GM12878 (cell line): Measurements from ENCODE around the gene TBPL2. TPM values are rescaled to one million over a fixed set of nuclear protein-coding genes. Genes with fewer than 3 reads are reported as not detected.

Source experiments
- ATAC-seq: fragments of 200-7000 bp; cut with Tn5 transposase; 3 replicates; pipeline ENCODE4 v1.9.1; 2020; ENCODE audit warnings: mild to moderate bottlenecking, moderate library complexity
- BruUV-seq: library from RNA; stranded (reverse); fragments of 400-500 nt; replicated peaks from 2 replicates; lab custom pipeline; 2021; lab: Mats Ljungman, UMichigan
- CTCF ChIA-PET: fragments of 300-600 bp; sonication (Branson Sonifier 250); formaldehyde crosslinking; extraction: SDS; loops from one replicate; lab custom pipeline; 2021; ENCODE audit warnings: inconsistent platforms; lab: Yijun Ruan, JAX
- POLR2A ChIA-PET: fragments of 350-600 bp; formaldehyde crosslinking; extraction: SDS; loops from one replicate; lab custom pipeline; 2021; ENCODE audit warnings: inconsistent platforms; lab: Charles Lee
- RAD21 ChIA-PET: fragments of 300-600 bp; sonication (Branson Sonifier 250); formaldehyde crosslinking; loops from one replicate; lab custom pipeline; 2023; ENCODE audit warnings: antibody characterized with exemption; ENCODE audit not compliant: unreplicated experiment; lab: Charles Lee
- SMC1A ChIA-PET: fragments of 300-600 bp; sonication (Branson Sonifier 250); formaldehyde crosslinking; loops from one replicate; lab custom pipeline; 2023; ENCODE audit not compliant: unreplicated experiment, uncharacterized antibody; lab: Charles Lee
- DNase-seq: peaks from one replicate; pipeline ENCODE4 v3.0.0-alpha.2; 2011; ENCODE audit warnings: low read depth, low spot score
- FAIRE-seq: peaks from 3 replicates; lab custom pipeline; 2011; peaks lifted over from hg19 to GRCh38; lab: Jason Lieb, UNC
- H2AFZ ChIP-seq: 2 replicates; pipeline ENCODE4 v1.6.0; 2011; ENCODE audit warnings: low read depth, low read length, control low read depth; ENCODE audit not compliant: control insufficient read depth
- H3K27ac ChIP-seq: 2 replicates; pipeline ENCODE4 v1.5.1; 2011; ENCODE audit warnings: control low read depth; ENCODE audit not compliant: control insufficient read depth, insufficient read depth
- H3K27me3 ChIP-seq, 2 experiments: replicated peaks in 1 of 2; 2 replicates each; pipeline versions ENCODE4 v1.6.0 to v1.6.1; 2011; ENCODE audit warnings: low read length in 1 of 2; ENCODE audit not compliant: control insufficient read depth in 2 of 2, insufficient read depth in 2 of 2
- H3K36me3 ChIP-seq, 2 experiments: 2 replicates each; pipeline ENCODE4 v1.5.1; 2011; ENCODE audit warnings: low read length in 1 of 2; ENCODE audit not compliant: control insufficient read depth in 2 of 2, insufficient read depth in 2 of 2
- H3K4me1 ChIP-seq: 2 replicates; pipeline ENCODE4 v1.6.1; 2011; ENCODE audit warnings: mild to moderate bottlenecking, low read length, moderate library complexity, mixed read lengths; ENCODE audit not compliant: control insufficient read depth, insufficient read depth
- H3K4me2 ChIP-seq: 2 replicates; pipeline ENCODE4 v1.6.0; 2011; ENCODE audit warnings: control low read depth; ENCODE audit not compliant: control insufficient read depth, insufficient read depth
- H3K4me3 ChIP-seq: fragments of 200-600 bp; sonication (generic); 2 replicates; pipeline ENCODE4 v1.5.1; 2016
- H3K79me2 ChIP-seq: 2 replicates; pipeline ENCODE4 v1.6.0; 2011; ENCODE audit warnings: low read length; ENCODE audit not compliant: control insufficient read depth, insufficient read depth
- H3K9ac ChIP-seq: 2 replicates; pipeline ENCODE4 v1.8.0; 2011; ENCODE audit warnings: low read length, control low read depth, mixed read lengths; ENCODE audit not compliant: control insufficient read depth, insufficient read depth
- H3K9me3 ChIP-seq: replicated peaks from 3 replicates; pipeline ENCODE4 v1.5.1; 2011; ENCODE audit warnings: mild to moderate bottlenecking, low read length; ENCODE audit not compliant: control insufficient read depth, insufficient read depth
- H4K20me1 ChIP-seq: 2 replicates; pipeline ENCODE4 v1.6.0; 2011; ENCODE audit not compliant: control insufficient read depth, insufficient read depth
- HDAC2 ChIP-seq: fragments of 200-600 bp; sonication (generic); IDR thresholded peaks from 2 replicates; pipeline ENCODE4 v1.6.1; 2017
- MTA2 ChIP-seq: fragments of 450-650 bp; IDR thresholded peaks from 2 replicates; pipeline ENCODE4 v1.6.1; 2016; ENCODE audit warnings: low read depth, mild to moderate bottlenecking, moderate library complexity
- NFYB ChIP-seq: IDR thresholded peaks from 2 replicates; pipeline ENCODE4 v1.6.1; 2011; ENCODE audit warnings: low read depth, mild to moderate bottlenecking, low read length, improper control_type of control experiment, moderate library complexity; ENCODE audit not compliant: insufficient read depth
- PKNOX1 ChIP-seq: fragments of 450-650 bp; IDR thresholded peaks from 2 replicates; pipeline ENCODE4 v1.6.1; 2016; ENCODE audit warnings: mild to moderate bottlenecking
- SPI1 ChIP-seq: IDR thresholded peaks from 2 replicates; pipeline ENCODE4 v1.6.1; 2011; ENCODE audit warnings: low read depth, mild to moderate bottlenecking, low read length, moderate library complexity, borderline replicate concordance; ENCODE audit not compliant: insufficient read depth
- WGBS: methylation state at CpG from one replicate; pipeline ENCODE4 v1.1.6; 2016; ENCODE audit warnings: low lambda C conversion rate; ENCODE audit not compliant: insufficient replicate concordance, insufficient coverage; ENCODE audit errors: missing lambda C conversion rate; 5-methylcytosine and 5-hydroxymethylcytosine counted together
- in situ Hi-C: fragments of 300-500 bp; cut with MboI; formaldehyde crosslinking; loops from 9 replicates; pipeline ENCODE4 v1.14.3; 2018; ENCODE audit warnings: mixed read lengths
- intact Hi-C: fragments of 100-400 bp; cut with micrococcal nuclease; formaldehyde crosslinking; loops from one replicate; pipeline ENCODE4 v1.14.2; 2022; ENCODE audit not compliant: unreplicated experiment
- polyA plus RNA-seq, 11 experiments: library from polyadenylated mRNA; depleted of rRNA in 4 of 11; unstranded in 6 of 11; stranded (reverse) in 5 of 11; fragments of >200 nt; fragmentation: Nextera tagmentation in 4 of 11; fragmentation: Illumina TruSeq in 1 of 11; extraction: Ambion mirVana in 4 of 11; extraction: Trizol in 1 of 11; gene quantifications; 1 replicate in 1 of 11; 2 replicates in 10 of 11; pipeline versions ENCODE4 v1.2.1 to v1.2.3, GENCODE V29; 2011 to 2016; ENCODE audit warnings: inconsistent platforms in 2 of 11, missing spikeins in 2 of 11, low read depth in 1 of 11
- total RNA-seq, 4 experiments: library from RNA; depleted of rRNA in 3 of 4; stranded (reverse); fragments of >200 nt in 3 of 4; fragmentation: Illumina TruSeq in 1 of 4; extraction: Trizol in 1 of 4; gene quantifications; 2 replicates each; pipeline versions ENCODE4 v1.2.1 to v1.2.3, GENCODE V29; 2013 to 2021

Gene TBPL2
- total and polyA plus RNA-seq, 10 of the 15 experiments (the other 5 are each of a cell fraction or from before 2014, with no cell fraction given), result 0.41 TPM; not detected in 9

GRCh38 chr14:55434805-55435174 lies 5.6 kb downstream of the TBPL2 start:
- H3K36me3 ChIP-seq, result no peaks in the 10 kb centered on the region
- TF ChIP-seq HDAC2, result no peak
- FAIRE-seq (no peak), DNase-seq (no peak), ATAC-seq (no peak)
- no peaks in the 10 kb centered on the region for H3K9me3 ChIP-seq
- intact Hi-C loops (no loop called here), in situ Hi-C loops (loop anchor here (5.0 kb wide), 1 partner anchor 908 kb away; no protein-coding TSS in a partner anchor)
- peaks cover 3% of the 10 kb centered on the region; the same call in 1 of the 2 replicates for H3K4me1 ChIP-seq
- H3K4me3 ChIP-seq, result no peak overlapping the region
- BruUV-seq, result no TSS peak
- no peaks in the 10 kb centered on the region for H4K20me1 ChIP-seq
- RAD21 ChIA-PET, result interaction anchor here (0.6 to 1.1 kb wide), 3 partner anchors 34 to 164 kb away, joined by 3 read pairs; partner anchors contain the start of gene FBXO34
- H3K79me2 ChIP-seq, result no peaks in the 10 kb centered on the region
- POLR2A ChIA-PET, result no interaction called here
- 17% methylated on average over 3 of the region's 3 CpGs for WGBS
- no peak overlapping the region for H2AFZ ChIP-seq
- CTCF ChIA-PET, result interaction anchor here (0.7 to 2.0 kb wide), 9 partner anchors 9 to 1040 kb away, joined by 3 to 8 read pairs (median 4); no protein-coding TSS in a partner anchor
- H3K9ac ChIP-seq, result no peak overlapping the region
- no peaks in the 10 kb centered on the region for H3K27me3 ChIP-seq
- H3K4me2 ChIP-seq, result no peak overlapping the region
- H3K27ac ChIP-seq, result no peak overlapping the region
- SMC1A ChIA-PET, result interaction anchor here (0.7 to 2.1 kb wide), 6 partner anchors 9 to 1040 kb away, joined by 3 to 5 read pairs (median 3); no protein-coding TSS in a partner anchor

- no peaks in the 10 kb centered on the region for H4K20me1 ChIP-seq
- POLR2A ChIA-PET, result no interaction called here
- no peaks in the 10 kb centered on the region for H3K79me2 ChIP-seq
- DNase-seq (no peak), ATAC-seq (peak; percentile 15), FAIRE-seq (no peak)
- intact Hi-C loops (no loop called here), in situ Hi-C loops (no loop called here)
- H3K4me2 ChIP-seq, result no peak overlapping the region
- no peaks in the 10 kb centered on the region for H3K9me3 ChIP-seq
- CTCF ChIA-PET, result interaction anchor here (0.7 to 2.0 kb wide), 9 partner anchors 10 to 1040 kb away, joined by 3 to 8 read pairs (median 5); no protein-coding TSS in a partner anchor
- H3K27me3 ChIP-seq, result no peaks in the 10 kb centered on the region
- 27% methylated on average over 6 of the region's 6 CpGs for WGBS
- BruUV-seq, result no TSS peak
- RAD21 ChIA-PET, result interaction anchor here (0.6 to 1.5 kb wide), 4 partner anchors 35 to 1041 kb away, joined by 3 to 4 read pairs (median 3); partner anchors contain the start of gene FBXO34
- no peak overlapping the region for H2AFZ ChIP-seq
- no peaks in the 10 kb centered on the region for H3K36me3 ChIP-seq
- peaks cover 3% of the 10 kb centered on the region; the same call in 1 of the 2 replicates for H3K4me1 ChIP-seq
- SMC1A ChIA-PET, result interaction anchor here (0.7 to 2.1 kb wide), 5 partner anchors 10 to 1041 kb away, joined by 3 to 5 read pairs (median 3); no protein-coding TSS in a partner anchor
- no peak overlapping the region for H3K4me3 ChIP-seq
- no peak overlapping the region for H3K27ac ChIP-seq
- peak; percentile 43; the same call in 1 of the 2 replicates for TF ChIP-seq PKNOX1
- no peak for TF ChIP-seq NFYB
- peak; percentile 25; the same call in 1 of the 2 replicates for TF ChIP-seq MTA2
- TF ChIP-seq SPI1, result peak; percentile 42; the same call in 1 of the 2 replicates
- H3K9ac ChIP-seq, result no peak overlapping the region
These were observed 6.3 kb downstream of the TBPL2 start for GRCh38 chr14:55433880-55434804.
